Measurements from ENCODE around the gene TSHZ2.

The TSHZ2 gene

GRCh38 chr20:53165452-53165851 is 193.3 kb downstream of the TSHZ2 start:
- DNase-seq (ENCODE audit: low spot score) = no peak

DNA sequence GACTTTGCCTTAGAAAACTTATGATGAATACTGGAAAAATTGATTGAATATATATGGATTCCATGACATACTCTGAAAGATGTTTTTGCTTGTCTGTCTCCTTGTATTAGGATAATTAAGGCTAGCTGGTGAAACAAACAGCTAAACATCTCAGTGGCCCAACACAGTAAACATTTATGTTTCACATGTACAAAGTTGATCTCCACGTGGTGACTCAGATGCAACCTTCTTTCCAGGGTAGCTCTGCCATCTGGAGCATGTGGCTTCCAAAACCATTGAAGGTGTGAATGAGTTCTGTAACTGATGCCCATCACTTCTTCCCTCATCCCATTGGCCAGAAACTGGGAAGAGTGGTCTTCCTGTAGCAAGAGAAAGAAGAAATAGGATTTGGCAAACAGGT is 196.3 kb downstream of the TSHZ2 start:
- DNase-seq (ENCODE audit: low spot score) = no peak

- DNase-seq (ENCODE audit: low spot score) = no peak
Observed at GRCh38 chr20:53170196-53170595, 198.0 kb downstream of the TSHZ2 start.

- DNase-seq (ENCODE audit: low spot score) = no peak
Observed at GRCh38 chr20:53171065-53171464, 198.9 kb downstream of the TSHZ2 start.

DNA sequence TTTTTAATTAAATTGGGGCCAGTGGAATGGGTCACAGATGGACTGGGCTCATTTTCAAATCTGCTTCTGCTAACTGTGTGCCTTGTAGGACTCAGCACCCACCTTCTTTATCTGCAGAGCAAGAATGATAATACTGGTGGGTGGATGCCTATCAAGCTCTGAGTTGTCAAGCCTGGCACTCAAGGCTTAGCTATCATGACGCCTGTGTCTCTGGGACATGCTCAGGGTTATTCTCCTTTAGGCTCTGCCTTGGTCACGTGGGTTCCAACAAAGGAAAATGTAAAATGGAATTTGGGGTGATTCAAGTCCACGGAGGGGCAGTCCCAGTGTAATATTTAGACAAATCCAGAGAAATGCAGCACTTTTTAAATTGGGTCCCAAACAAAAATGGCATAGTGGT is 202.3 kb downstream of the TSHZ2 start:
- no peak for DNase-seq (ENCODE audit: low spot score)

DNA sequence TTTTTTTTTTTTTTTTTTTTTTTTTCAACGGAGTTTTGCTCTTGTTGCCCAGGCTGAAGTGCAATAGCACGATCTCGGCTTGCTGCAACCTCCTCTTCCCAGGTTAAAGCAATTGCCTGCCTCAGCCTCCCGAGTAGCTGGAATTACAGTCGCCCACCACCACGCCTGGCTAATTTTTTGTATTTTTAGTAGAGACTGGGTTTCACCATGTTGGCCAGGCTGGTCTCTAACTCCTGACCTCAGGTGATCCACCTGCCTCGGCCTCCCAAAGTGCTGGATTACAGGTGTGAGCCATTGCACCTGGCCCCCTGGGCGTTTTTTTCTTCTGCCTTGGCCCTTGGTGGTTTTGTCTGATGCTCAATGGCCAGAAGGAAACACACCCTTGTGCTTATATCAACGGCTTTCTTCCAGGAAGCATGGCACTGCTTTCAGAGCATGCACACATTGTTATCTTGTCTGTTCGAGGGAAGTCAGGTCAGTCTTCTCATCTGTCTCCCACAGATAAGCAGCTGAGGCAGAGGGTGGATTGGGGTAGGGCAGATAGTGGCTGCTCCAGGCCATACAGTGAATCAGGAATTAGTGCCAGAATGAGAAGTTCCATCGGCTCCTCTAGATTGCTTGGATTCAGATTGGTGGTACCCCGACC is 203.1 kb downstream of the TSHZ2 start:
- DNase-seq (ENCODE audit: low spot score) = peak; percentile 31

- no peak for DNase-seq (ENCODE audit: low spot score)
Observed at GRCh38 chr20:53176134-53176533, 204.0 kb downstream of the TSHZ2 start.

DNA sequence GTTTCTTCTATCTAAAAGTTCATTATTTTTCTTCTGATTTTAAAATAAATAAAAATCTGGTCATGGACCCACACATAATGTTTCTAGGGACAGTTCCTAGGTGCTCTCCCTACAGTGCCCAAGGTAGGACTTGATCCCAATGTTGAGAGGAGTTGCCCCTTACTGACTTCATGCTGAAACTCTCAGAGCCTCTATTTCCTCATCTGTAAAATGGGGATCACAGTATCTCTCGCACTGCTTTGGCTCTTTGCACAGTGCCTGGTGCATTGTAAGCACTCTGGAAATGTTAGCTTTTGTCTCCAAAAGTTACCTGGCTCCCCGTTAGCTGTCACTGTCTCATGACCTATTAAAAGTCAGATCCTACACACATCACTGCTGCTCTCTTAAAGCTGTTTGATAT is 205.5 kb downstream of the TSHZ2 start:
- no peak for DNase-seq (ENCODE audit: low spot score)

DNA sequence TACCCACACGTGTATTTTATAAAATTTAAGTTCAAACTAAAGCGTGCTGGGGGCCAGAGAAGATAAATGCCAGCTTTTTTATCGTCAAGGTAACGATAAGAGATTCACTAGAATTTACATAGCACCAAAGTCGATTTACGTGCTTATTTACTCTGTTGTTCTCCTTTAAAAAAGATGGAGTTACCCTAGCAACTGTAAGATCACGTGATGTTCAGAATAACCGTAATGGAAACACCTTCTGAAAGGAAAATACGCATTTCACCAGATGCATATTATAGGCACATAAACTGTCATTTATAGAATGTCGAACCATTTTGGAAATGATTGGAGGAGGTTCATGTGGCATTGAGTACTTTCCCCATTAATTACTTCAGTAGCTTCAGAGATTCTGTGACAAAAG is 207.6 kb downstream of the TSHZ2 start:
- DNase-seq (ENCODE audit: low spot score) = no peak

GRCh38 chr20:53180928-53181362 is 208.8 kb downstream of the TSHZ2 start:
- no peak for DNase-seq (ENCODE audit: low spot score)

DNA sequence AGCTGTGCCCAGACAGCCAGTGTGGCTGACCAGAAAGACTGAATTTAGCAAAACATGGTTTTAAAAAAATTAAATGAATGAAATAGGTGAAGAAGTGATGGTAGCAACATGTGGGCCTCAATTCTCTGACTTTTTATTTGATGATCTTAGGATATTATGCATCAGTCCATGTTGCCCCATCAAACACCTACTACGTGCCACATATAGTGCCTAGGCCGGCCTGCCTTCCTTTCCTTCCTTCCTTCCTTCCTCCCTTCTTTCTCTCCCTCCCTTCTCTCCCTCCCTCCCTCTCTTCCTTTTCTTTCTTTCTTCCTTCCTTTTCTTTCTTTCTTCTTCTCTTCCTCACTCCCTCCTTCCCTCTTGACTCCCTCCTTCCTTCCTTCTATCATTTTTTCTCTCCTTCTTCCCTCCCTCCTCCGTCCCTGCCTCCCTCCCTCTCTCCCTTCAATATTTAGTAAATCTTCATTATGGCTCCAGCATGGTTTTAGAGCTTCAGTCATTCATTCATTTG is 209.8 kb downstream of the TSHZ2 start:
- DNase-seq (ENCODE audit: low spot score) = no peak

GRCh38 chr20:53183181-53183580 is 211.0 kb downstream of the TSHZ2 start:
- DNase-seq (ENCODE audit: low spot score) = no peak

- DNase-seq (ENCODE audit: low spot score) = no peak
Observed at GRCh38 chr20:53186635-53187034, 214.5 kb downstream of the TSHZ2 start.

GRCh38 chr20:53187392-53188068 is 215.4 kb downstream of the TSHZ2 start:
- DNase-seq (ENCODE audit: low spot score) = no peak

DNA sequence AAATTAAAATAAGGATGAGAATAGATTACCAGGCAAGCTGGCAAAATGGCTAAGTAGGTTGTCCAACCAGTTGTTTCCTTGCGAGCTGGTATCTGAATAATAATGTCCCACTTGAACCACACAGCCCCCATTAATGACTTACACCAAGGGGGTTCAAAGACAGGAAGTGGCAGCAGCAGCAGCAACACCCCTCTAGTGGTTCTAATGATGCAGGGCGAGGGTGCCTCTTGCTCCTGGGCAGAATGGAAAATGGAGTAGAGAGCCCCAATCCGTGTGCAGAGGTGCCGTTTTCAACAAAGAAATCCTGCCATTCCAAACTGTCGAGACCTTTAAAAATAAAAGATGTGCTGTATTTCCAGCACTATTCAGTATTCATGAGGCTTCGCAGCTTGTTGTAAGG is 218.1 kb downstream of the TSHZ2 start:
- DNase-seq (ENCODE audit: low spot score) = no peak

- DNase-seq (ENCODE audit: low spot score) = no peak
Observed at GRCh38 chr20:53191957-53192356, 219.8 kb downstream of the TSHZ2 start.

GRCh38 chr20:53194306-53195290 is 222.4 kb downstream of the TSHZ2 start:
- no peak for DNase-seq (ENCODE audit: low spot score)

DNA sequence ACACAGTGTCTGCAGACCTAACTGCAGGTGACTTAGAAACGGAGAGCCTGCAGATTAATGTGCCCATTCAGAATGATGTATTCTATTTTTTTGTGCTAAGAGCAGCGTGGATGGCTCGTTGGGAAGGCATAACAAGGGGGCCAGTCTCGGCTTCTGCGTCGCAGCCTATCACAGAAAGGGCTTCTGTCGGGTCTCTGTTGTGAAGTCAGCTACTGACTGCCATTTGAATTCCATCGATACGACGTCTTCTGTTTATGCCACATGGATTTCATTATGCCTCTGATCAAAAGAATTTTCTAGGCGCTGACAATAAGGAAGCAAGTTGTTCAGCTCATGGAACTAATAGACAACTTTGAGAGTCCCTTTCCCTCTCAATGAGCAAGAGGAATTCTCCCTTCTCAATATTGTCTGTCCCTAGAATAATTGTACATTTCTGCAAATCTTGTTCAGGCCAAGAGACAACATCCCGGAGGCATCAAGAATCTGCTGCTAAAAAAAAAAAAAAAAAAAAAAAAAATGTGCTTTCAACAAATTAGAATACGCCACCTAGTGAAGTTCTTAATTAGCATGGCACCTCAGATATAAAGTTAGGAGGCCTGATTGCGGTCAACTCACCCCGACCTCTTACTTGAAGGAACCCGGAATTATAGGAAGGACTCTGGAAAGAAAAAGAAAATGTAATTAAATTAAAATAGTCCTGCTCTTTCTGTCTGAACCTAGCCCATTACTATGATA is 223.9 kb downstream of the TSHZ2 start:
- no peak for DNase-seq (ENCODE audit: low spot score)

DNA sequence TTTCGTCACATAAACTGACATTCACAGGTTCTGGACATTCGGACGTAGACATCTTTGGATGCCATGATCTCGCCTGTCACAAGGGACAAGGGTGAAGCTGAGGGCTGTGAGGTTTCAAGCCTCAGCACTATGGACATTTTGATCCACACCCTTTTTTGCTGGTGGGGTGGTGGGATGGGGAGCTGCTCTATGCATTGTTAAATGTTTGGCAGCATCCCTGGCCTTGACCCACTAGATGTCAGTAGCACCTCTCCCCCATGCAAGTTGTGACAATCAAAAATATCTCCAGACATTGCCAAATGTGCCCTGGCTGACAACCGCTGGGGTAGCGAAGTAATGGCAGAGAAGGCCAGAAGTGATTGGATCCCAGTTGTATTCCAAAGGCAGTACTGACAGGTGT is 229.4 kb downstream of the TSHZ2 start:
- DNase-seq (ENCODE audit: low spot score) = no peak

- no peak for DNase-seq (ENCODE audit: low spot score)
Observed at GRCh38 chr20:53202777-53203176, 230.6 kb downstream of the TSHZ2 start.

DNA sequence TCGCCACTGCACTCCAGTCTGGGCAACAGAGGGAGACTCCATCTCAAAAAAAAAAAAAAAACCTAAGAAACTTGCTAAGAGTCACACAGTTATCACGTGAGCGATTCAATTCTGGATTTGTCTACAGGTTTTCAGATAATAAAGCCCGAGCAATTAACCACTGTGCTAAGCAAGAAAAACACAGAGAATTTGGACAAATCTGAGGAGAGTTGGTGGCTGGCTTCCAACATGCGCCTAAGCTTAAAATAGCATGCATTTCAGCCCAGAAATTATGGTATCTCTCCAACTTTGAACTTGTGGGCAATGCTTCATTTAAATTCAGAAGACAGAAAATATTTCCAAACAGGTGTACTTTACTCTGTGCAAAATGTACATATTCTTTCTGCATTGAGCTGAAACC is 232.9 kb downstream of the TSHZ2 start:
- DNase-seq (ENCODE audit: low spot score) = no peak
